ENCODE data around the gene DPP6.

DPP6 gene

DNA sequence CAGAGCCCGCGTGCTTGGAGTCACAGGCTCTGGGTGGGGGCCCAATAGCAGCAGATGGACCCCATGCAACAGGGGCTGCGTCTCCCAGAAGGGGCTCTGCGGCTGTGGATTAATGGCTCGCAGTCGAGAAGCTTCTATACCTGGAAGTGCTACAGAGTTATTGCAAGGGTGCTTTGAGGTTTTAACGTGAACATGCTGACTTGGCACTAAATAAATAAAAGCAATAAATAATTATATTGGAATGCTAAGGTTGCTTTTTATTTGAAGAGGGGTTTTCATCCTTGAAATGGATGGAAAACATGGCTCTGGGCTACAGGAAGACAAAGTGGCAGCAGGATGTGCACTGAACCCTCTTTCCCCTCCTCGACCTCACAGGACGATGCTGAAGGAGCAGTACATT lies 828.3 kb downstream of the DPP6 start:
- DNase-seq (ENCODE audit: low read depth): no peak

DNA sequence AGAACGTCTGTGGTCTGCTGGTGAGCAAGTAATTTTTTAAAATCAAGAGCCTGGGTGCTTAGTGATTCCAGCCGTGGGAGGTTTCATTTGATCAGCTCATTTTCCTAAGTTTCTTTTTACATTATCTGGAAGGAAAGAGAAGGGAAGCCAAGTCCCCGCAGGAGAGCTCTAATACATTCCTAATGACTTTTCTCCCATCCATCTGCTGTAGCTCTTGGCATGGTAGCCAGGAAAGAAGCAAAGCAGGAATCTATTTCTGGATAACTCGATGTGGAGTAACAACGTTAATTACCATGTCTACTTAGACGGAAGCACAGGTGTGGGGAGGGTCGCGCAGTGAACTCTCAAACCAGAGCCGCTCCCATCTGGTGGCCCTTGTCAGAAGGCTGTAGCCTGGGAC lies 828.8 kb downstream of the DPP6 start:
- DNase-seq (ENCODE audit: low read depth): no peak

DNA sequence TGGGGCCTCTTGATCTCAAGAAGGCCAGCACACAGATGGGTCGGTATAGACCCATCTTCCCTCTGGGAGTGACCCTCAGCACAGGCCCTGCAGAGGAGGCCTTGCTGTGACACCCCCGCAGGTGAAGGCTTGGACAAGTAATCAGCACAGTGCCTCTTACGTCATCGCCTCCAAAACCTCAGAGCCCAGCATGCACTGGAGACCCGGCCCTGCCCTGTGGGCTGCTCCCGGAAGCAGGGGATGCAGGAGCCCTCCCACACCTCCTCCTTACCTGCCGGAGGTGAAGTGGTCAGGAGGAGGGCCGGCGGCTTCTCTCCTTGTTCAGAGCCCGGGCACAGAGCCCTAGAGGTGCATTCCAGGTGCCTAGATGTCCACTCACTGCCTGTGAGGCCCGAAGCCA lies 829.3 kb downstream of the DPP6 start:
- DNase-seq (ENCODE audit: low read depth): no peak

DNA sequence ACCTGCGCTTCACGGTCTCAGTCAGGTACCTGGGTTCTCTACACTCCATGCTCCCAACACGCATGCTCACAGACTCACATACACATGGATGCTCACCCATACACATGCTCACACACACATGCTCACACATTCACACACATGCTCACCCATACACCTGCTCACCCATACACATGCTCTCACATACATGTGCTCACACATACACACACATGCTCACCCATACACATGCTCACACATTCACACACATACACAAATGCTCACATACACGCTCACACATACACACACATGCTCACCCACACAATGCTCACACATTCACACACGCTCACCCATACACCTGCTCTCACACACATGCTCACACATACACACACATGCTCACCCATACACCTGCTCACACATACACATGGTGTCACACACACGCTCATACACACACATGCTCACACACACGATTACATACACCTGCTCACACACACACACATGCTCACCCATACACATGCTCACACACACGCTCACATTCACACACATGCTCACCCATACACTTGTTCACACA lies 830.8 kb downstream of the DPP6 start:
- no peak for DNase-seq (ENCODE audit: low read depth)

DNA sequence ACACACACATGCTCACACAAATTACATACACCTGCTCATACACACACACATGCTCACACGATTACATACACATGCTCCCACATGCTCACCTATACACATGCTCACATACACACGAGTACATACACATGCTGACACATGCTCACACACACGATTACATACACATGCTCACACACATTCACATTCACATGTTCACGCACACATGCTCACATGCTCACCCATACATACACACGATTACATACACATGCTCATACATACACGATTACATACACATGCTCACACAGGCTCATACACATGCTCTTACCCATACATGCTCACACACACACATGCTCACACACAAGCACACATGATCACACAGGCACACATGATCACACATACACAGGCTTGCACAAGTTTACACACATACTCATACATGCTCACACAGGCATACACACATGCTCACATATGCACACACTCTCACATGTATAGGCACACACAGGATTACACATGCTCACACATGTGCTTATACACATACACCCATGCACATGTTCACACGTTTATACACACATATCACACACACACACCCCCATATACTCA lies 832.2 kb downstream of the DPP6 start:
- no peak for DNase-seq (ENCODE audit: low read depth)

DNA sequence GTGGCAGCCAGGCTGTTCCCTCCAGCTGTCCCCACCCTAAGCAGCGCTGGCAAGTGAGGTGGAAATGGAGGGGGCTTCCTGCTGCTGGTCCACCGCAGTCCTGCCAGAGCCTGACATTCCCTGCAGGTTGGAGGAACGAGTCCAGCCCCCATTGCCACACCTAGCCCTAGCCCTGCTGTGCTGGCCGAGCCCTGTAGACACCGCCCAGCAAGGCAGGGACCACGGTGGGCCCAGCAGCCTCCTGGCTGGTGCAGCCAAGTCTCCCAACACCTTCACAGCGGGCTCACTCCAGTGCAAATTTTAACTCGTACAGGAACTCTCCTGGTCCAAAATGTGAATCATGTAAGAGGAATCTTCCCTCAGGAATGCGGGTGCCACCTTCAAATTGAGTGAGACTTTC lies 834.4 kb downstream of the DPP6 start:
- no peak for DNase-seq (ENCODE audit: low read depth)

DNA sequence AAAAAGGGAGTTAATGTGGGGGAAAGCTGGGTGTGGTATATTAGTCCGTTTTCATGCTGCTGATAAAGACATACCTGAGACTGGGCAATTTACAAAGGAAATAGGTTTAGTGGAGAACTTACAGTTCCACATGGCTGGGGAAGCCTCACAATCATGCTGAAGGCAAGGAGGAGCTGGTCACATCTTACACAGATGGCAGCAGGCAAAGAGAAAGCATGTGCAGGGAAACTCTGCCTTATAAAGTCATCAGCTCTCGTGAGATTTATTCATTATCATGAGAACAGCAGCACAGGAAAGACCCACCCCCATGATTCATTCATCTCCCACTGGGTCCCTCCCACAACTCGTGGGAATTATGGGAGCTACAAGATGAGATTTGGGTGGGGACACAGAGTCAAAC lies 836.5 kb downstream of the DPP6 start:
- DNase-seq (ENCODE audit: low read depth): no peak

DNA sequence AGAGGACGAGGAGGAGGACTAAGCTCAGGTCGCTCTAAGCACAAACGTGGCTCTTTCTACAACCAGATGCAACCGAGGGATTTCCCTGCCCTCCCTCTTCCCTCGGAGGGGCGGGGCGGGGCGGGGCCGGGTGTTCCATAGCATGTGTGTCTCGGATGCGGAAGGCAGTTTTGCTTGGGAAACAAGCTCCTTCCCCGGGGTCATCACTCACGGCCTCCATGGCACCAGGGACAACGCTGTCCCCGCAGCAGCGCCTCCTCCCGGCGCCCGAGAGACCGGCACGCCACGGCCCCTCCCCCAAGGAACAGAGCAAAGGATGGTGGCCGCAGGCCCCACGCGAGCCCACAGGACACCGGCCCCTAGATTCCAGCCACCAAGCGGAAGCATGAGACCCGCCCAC lies 840.3 kb downstream of the DPP6 start:
- no peak for DNase-seq (ENCODE audit: low read depth)

DNA sequence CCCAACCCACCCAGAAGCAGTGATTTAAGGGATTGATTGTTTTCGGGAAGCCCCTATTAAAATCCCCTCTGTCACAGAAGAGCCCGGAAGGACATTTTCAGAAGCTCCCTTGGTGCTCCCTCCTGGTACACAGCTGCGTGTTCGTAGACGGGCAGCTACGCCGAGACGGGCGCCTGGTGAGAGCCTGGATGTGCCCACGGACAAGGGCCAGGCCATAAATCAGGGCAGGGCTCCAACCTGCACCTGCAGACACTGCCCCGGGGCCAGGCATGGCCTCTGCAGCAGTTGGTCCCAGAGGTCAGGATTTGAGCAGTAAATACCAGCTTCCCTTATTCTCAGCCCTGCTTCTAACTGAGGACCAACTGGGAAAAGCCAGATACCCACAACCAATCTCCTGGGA lies 843.9 kb downstream of the DPP6 start:
- no peak for DNase-seq (ENCODE audit: low read depth)

DNA sequence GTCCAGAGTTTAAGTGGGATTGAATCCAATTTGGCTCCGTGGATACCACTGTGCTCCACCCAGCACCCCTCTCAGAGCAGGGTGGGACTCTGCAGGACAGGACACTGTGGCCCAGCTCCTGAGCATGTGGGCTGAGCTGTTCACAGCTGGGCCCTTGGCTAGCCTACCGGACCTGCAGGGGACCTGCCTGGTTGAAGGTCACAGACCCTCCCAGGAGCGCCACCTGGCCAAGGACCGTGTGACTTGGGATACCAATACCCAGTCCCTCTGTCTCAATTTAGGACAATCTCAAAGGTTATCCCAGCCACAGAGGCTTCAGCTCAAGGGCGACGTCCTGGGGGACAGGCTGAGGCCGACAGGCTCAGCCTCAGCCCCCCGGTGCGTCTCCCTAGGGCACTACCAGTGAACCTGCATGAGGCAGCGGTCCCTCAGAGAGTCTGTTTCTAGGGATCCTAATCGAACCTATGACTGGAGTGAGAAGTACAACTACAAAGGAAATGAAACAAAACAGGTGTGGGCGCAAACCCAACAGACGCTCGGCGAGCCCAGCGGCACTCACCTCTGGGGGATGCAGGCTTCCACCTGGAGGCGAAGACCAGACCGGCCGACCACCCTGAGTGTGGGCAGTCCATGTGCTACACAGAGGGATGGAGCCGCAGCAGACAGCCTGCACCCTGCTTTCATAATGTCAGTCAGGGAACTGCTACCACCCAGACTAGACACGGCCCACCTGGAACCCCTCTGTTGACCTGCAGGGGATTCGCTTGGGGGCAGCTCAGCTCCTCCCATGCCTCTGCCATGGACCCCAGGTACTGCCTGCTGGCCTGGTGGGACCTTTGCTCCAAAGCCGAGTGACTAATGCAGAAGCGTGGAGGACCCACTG lies 847.0 kb downstream of the DPP6 start:
- no peak for DNase-seq (ENCODE audit: low read depth)

DNA sequence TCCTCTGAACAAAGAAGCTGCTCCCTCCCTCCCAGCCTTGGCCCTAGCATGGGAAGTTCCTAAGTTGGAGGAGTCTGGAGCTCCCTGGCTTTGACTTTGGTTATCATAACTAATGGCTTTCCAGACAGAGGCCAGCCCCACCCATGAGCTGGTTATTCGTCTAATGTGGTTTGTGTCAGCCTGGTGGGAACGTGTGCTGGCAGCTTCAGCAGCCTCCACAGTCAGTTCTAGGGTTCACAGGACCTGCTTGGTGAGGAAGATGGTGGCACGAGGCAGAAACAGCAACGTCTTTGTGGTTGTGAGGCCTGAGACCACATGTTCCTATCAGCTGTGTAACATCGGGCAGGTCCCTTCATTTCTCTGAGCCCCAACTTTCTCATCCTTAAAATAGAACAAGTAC lies 847.7 kb downstream of the DPP6 start:
- DNase-seq (ENCODE audit: low read depth): no peak

DNA sequence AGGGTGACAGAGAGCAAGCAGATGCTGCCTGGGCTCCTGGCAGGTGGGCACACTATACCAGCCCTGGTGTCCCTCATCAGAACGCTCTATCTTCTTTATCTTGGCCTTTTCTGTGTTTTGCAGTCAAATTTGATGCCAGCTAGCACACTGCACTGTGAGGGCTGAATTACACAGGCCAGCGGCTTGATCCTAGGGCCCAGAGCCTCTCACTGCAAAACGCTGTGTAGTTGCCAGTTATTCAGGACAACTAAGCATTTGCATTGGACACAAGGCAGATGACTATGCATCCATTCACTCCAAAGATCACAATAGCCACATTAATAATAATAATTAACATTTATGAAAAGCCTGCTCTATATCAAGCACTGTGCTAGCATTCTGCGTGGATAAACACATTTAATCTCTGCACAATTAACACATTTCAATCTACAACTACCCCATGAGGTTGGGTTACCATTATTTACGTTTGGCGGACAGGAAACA lies 850.4 kb downstream of the DPP6 start:
- no peak for DNase-seq (ENCODE audit: low read depth)

DNA sequence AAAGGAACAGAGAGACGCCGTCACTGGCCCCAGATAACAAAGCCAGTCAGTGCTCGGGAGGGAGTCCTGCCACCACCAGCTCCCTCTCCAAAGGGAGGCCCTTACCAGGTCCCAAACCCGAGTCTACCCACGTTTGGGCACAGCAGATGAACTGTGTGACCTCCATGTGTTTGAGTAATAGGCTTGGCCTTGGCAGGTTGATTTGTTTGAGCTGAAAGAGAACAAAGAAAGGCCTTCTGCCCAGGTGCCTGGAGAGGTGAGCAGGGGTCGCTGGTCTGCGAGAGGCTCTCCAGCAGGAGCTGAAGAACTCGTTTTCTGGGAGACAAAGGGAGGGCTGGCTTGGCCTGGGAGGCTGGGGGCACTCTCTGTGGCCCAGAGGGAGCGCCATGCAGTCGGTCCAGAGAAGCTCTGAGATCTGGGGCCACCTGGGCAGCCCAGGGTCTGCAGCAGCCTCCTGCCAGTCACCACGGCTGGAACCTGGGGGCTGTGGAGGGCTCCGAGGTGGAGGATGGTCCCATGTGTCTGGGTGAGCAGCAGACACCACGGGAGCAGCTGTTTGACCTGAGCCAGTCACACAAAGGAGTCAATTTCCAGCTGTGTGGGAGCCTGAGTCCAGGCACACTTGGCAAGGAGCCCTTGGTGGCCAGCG lies 851.0 kb downstream of the DPP6 start:
- no peak for DNase-seq (ENCODE audit: low read depth)

DNA sequence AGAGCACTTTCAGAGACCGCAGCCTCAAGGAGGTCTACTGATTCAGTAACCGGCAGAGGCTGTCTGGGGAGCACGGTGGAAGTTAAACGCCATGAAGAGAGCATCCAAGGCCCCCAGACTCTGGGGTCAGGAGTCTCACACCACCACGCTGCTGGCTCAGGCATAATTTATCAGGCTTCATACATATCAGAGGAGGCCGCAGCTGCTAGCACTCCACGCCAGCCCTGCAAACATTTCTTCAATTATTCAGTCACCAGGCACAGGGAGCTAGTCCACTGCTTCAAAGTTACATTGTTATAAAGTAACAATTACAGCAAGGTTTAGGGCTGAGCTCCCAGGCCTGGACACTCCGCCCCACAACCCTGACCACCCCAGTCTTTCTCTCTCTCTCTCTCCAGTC lies 852.9 kb downstream of the DPP6 start:
- no peak for DNase-seq (ENCODE audit: low read depth)

DNA sequence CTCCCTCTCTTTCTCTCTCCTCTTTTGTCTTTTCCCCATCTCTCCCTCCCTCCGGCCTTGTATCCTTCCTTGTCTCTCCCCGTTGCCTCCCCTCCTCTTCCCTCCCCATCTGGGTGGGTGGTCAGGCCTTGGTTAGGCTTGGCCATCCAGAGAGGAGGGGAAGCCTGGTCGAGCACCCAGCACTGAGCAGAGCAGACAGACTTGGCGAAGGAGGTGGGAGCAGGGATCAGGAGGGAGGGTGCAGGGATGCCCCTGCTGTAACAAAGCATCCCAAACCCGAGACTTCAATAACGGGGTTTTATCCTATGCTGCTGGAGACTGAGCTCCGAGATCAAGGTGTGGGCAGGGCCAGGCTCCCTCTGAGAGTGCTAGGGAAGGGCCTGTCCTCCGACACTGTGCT lies 853.4 kb downstream of the DPP6 start:
- no peak for DNase-seq (ENCODE audit: low read depth)

DNA sequence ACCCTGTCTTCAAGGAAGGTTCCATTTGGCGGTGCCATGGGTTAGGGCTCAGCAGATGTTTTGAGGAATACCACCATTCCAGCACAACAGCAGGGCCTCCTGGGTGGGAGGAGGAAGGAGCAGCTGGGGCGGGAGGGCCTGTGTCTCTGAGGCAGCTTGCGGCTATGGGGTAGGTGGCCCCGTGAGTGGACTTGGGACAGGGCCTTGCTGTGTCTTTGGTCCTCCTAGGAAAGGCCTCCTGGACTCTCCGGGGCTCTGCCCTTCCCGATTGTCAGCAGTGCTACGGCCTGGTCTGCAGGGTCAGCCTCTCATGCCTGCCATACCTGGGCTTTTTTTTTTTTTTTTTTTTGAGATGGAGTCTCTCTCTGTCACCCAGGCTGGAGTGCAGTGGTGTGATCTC lies 854.0 kb downstream of the DPP6 start:
- DNase-seq (ENCODE audit: low read depth): no peak

DNA sequence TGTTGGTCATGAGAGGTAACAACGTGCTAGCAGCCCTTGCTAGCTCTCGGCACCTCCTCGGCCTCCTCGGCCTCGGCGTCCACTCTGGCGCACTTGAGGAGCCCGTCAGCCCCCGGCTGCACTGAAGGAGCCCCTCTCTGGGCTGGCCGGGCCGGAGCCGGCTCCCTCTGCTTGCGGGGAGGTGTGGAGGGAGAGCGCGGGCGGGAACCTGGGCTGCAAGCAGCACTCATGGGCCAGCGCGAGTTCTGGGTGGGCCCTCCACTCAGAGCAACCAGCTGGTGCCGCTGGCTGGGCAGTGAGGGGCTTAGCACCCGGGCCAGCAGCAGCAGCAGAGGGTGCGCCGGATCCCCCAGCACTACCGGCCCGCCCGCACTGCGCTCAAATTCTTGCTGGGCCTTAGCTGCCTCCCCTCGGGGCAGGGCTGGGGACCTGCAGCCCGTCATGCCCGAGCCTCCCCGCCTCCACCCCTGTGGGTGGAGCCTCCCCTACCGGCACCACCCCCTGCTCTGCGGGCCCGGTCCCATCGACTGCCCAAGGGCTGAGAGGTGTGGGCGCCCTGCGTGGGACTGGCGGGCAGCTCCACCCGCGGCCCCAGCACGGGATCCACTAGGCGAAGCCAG lies 854.6 kb downstream of the DPP6 start:
- DNase-seq (ENCODE audit: low read depth): no peak

DNA sequence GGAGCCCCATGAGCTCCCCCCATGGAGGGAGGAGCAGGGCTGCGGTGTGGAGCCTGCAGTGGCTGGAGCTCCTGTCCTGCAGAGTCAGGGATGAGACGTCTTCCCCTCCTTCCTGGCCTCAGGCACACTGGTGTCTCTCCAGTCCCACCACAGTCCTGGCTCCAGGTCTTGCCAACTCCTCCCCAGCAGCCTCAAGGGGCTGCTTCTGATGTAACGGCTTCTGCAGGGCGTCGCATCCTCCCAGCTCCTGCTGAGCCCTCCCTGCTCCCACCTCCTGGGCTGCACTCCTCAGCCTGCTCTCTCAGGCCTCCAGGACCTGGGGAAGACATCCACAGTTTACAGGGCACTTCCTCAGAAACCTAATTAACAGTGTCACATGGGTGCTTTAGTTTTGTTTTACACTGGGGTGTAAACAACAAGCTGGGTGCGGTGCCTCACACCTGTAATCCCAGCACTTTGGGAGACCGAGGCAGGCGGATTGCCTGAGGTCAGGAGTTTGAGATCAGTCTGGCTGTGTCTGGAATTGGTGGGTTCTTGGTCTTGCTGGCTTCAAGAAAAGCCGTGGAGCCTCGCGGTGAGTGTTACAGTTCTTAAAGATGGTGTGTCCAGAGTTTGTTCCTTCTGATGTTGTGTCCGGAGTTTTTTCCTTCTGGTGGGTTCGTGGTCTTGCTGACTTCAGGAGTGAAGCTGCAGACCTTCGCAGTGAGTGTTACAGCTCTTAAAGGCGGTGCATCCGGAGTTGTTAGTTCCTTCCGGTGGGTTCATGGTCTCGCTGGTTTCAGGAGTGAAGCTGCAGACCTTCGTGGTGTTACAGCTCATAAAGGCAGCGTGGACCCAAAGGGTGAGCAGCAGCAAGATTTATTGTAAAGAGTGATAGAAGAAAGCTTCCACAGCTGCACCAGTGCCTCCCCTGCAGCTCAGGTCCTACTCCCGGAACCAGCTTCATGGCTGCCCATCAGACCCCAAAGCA lies 855.7 kb downstream of the DPP6 start:
- DNase-seq (ENCODE audit: low read depth): no peak

DNA sequence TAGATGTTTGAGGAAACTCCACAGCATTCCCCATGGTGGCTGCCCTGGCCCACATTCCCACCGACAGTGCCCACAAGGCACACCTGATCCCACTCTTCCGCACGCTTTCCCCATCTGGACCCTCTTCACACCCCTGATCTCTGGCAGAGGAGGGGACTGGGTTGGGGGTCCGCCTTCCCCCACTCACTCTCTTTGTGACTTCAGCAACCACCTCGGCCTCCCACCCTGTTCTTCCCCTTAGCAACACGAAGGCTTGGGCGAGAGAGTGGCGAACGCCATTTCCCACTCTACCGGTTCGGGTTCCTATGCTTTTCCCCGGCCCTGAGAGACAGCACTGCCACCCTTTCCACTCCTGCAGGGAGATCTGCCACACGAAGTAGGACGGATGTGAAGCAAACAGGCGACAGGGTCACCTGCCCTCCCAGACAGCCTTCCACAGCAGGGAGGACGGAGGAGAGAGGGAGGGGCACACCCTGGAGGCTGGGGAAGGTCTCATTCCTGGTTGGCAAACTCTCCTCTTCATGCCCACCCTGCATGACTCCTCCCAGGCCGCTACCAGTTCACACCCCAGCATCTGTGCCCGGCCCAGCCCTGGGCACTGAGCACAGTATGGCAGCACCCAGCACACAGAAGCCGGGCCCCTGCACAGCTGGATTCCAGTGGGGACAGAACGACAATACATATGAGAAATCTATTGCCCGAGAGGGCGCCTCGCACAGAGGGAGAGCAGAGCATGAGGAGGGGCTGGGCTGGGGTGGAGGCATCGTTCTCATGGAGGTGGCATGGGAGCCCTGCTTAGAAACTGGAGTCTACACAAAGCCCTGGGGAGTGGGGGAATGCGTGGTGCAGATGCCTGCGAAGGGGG lies 857.3 kb downstream of the DPP6 start:
- no peak for DNase-seq (ENCODE audit: low read depth)

DNA sequence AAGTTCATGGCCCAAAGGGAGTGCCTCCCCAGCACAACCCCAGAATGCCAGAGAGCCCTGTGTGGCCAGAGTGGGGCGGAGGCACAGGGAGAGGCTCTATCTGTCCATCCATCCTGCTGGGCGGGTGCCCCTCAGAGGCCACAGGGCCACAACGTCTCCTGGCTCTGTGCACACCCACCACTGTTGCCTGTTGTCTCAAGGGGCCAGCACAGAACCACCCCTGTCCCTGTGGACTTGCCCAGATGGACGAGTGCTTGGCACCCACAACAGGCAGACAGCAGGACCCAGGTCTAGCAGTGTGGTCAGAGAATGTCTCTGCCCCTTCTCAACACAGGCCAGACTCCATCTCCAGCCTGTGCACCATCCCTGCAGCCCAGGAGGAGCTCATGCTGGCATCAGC lies 857.9 kb downstream of the DPP6 start:
- no peak for DNase-seq (ENCODE audit: low read depth)
